Activated CD8-positive, alpha-beta memory T cell treated with anti-CD3 and anti-CD28 coated beads, Interleukin-2, amount 50 U/mL, for 48 hours (primary cell): ENCODE measurements around the gene ID3.

ENCODE experiments used
- DNase-seq: peaks from one replicate; pipeline ENCODE4 v3.0.0-alpha.2; 2020

The ID3 gene

GRCh38 chr1:23525558-23526250 is 33.6 kb downstream of the ID3 start:
- DNase-seq, result no peak

GRCh38 chr1:23524716-23525401 is 34.4 kb downstream of the ID3 start:
- no peak for DNase-seq

GRCh38 chr1:23524163-23524562 is 35.1 kb downstream of the ID3 start:
- no peak for DNase-seq

GRCh38 chr1:23522244-23522982 is 36.9 kb downstream of the ID3 start:
- no peak for DNase-seq

GRCh38 chr1:23521588-23521987 is 37.7 kb downstream of the ID3 start:
- DNase-seq, result no peak

- no peak for DNase-seq
Observed at GRCh38 chr1:23517581-23517980, 41.7 kb downstream of the ID3 start.

- DNase-seq, result no peak
Observed at GRCh38 chr1:23515905-23516304, 43.4 kb downstream of the ID3 start.

GRCh38 chr1:23514111-23514679 is 45.1 kb downstream of the ID3 start:
- DNase-seq, result no peak

GRCh38 chr1:23509896-23510295 is 49.4 kb downstream of the ID3 start:
- DNase-seq, result no peak
